IMR-90 (cell line): ENCODE results near the gene RAB43.
"Not testable (repeated sequence)": the region's sequence is repeated elsewhere in the genome, so short reads cannot be mapped to it uniquely, and the experiment has no call there.

Source experiments
- BHLHE40 ChIP-seq: fragments of 150-350 bp; IDR thresholded peaks from 2 replicates; pipeline ENCODE4 v1.6.1; 2016; ENCODE audit warnings: mild to moderate bottlenecking, low read depth, low read length
- CTCF ChIP-seq: conservative IDR thresholded peaks from 2 replicates; pipeline ENCODE4 v1.5.1; 2012; ENCODE audit warnings: mild to moderate bottlenecking, low read depth, low read length, improper control_type of control experiment
- ELK1 ChIP-seq: fragments of 150-350 bp; IDR thresholded peaks from 2 replicates; pipeline ENCODE4 v1.6.1; 2016; ENCODE audit warnings: low read depth, mild to moderate bottlenecking, low read length, moderate library complexity, borderline replicate concordance
- NFE2L2 ChIP-seq: fragments of 150-350 bp; IDR thresholded peaks from 2 replicates; pipeline ENCODE4 v1.6.1; 2016; ENCODE audit warnings: low read depth, mild to moderate bottlenecking, low read length
- POLR2A ChIP-seq: IDR thresholded peaks from 2 replicates; pipeline ENCODE4 v1.6.1; 2012; ENCODE audit warnings: mild to moderate bottlenecking, low read depth, low read length
- RAD21 ChIP-seq: IDR thresholded peaks from 2 replicates; pipeline ENCODE4 v1.6.1; 2012; ENCODE audit warnings: low read length, improper control_type of control experiment
- RCOR1 ChIP-seq: IDR thresholded peaks from 2 replicates; pipeline ENCODE4 v1.6.1; 2012; ENCODE audit warnings: mild to moderate bottlenecking, low read length, improper control_type of control experiment; ENCODE audit not compliant: insufficient replicate concordance
- SMC3 ChIP-seq: fragments of 150-350 bp; IDR thresholded peaks from 2 replicates; pipeline ENCODE4 v1.6.1; 2016; ENCODE audit warnings: low read depth, mild to moderate bottlenecking, antibody characterized with exemption, low read length, moderate library complexity
- USF2 ChIP-seq: fragments of 150-350 bp; IDR thresholded peaks from 2 replicates; pipeline ENCODE4 v1.6.1; 2017; ENCODE audit warnings: mild to moderate bottlenecking, antibody characterized with exemption, low read length, low read depth

GRCh38 chr3:129087904-129088303, 33.7 kb downstream of the RAB43 start:
- TF ChIP-seq CTCF, SMC3, POLR2A, ELK1, NFE2L2, BHLHE40, RAD21, RCOR1, USF2: not testable (repeated sequence)
